Kidney epithelial cell (primary cell): ENCODE data around the gene RETREG2. TPM values are rescaled to one million over a fixed set of nuclear protein-coding genes. Genes with fewer than 3 reads are reported as not detected.
"Not testable (repeated sequence)": the region's sequence is repeated elsewhere in the genome, so short reads cannot be mapped to it uniquely, and the experiment has no call there.

Experiments
- DNase-seq: peaks from one replicate; pipeline ENCODE4 v3.0.0-alpha.2; 2010; ENCODE audit warnings: low read depth
- H3K27me3 ChIP-seq: 2 replicates; pipeline ENCODE4 v1.6.0; 2011; ENCODE audit warnings: low read length; ENCODE audit not compliant: control insufficient read depth, insufficient read depth
- H3K36me3 ChIP-seq: 2 replicates; pipeline ENCODE4 v1.5.1; 2011; ENCODE audit warnings: low read length; ENCODE audit not compliant: control insufficient read depth, insufficient read depth
- H3K4me3 ChIP-seq: 2 replicates; pipeline ENCODE4 v1.5.1; 2011; ENCODE audit warnings: low read depth, mild to moderate bottlenecking, control low read depth, low read length
- total RNA-seq: library from RNA; depleted of rRNA; stranded (reverse); fragments of >200 nt; gene quantifications from 2 replicates; pipeline ENCODE4 v1.2.3, GENCODE V29; 2015
- TF ChIP-seq, protein P1 (sequence below): IDR thresholded peaks from 2 replicates; pipeline ENCODE4 v1.5.1; 2011; ENCODE audit warnings: mild to moderate bottlenecking, moderate library complexity, low read length, control low read depth, inconsistent platforms; ENCODE audit not compliant: insufficient read depth, poor library complexity, severe bottlenecking

The RETREG2 gene
- total RNA-seq, 1 donor from 2014 or later = 111 TPM

DNA sequence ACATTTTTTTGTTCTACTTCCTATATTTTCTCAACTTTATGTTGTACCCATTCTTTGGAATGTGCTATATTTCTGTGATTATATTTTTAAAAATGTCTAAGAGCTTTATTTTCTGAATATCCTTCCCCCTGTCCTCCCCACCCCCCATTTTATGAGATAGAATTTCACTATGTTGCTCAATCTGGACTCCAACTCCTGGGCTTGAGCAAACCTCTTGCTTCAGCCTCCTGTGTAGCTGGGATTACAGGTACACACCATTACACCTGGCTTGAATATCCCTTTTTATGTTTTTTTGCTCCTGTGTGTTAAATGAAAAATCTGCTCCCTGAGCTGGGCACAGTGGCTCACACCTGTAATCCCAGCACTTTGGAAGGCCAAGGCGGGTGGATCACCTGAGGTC is 19.3 kb downstream of the RETREG2 start:
- no peak for DNase-seq
- Histone ChIP-seq H3K4me3 (no peak overlapping the region), H3K27me3 (no peaks in the 10 kb centered on the region), H3K36me3 (no peaks in the 10 kb centered on the region)
- TF ChIP-seq, protein P1, sequence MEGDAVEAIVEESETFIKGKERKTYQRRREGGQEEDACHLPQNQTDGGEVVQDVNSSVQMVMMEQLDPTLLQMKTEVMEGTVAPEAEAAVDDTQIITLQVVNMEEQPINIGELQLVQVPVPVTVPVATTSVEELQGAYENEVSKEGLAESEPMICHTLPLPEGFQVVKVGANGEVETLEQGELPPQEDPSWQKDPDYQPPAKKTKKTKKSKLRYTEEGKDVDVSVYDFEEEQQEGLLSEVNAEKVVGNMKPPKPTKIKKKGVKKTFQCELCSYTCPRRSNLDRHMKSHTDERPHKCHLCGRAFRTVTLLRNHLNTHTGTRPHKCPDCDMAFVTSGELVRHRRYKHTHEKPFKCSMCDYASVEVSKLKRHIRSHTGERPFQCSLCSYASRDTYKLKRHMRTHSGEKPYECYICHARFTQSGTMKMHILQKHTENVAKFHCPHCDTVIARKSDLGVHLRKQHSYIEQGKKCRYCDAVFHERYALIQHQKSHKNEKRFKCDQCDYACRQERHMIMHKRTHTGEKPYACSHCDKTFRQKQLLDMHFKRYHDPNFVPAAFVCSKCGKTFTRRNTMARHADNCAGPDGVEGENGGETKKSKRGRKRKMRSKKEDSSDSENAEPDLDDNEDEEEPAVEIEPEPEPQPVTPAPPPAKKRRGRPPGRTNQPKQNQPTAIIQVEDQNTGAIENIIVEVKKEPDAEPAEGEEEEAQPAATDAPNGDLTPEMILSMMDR = no peak

- no peaks in the 10 kb centered on the region for H3K27me3 ChIP-seq
- no peak overlapping the region for H3K4me3 ChIP-seq
- DNase-seq = no peak
- TF ChIP-seq, protein P1 = no peak
- H3K36me3 ChIP-seq = no peaks in the 10 kb centered on the region
These were observed 20.9 kb downstream of the RETREG2 start for GRCh38 chr2:219198974-219199373.

GRCh38 chr2:219199470-219200211 is 21.6 kb downstream of the RETREG2 start:
- Histone ChIP-seq H3K27me3 (no peaks in the 10 kb centered on the region), H3K4me3 (no peak overlapping the region), H3K36me3 (no peaks in the 10 kb centered on the region)
- DNase-seq = no peak
- TF ChIP-seq, protein P1 = no peak

GRCh38 chr2:219200502-219201326 is 22.6 kb downstream of the RETREG2 start:
- H3K4me3 ChIP-seq, H3K36me3 ChIP-seq, H3K27me3 ChIP-seq, DNase-seq: not testable (repeated sequence)

DNA sequence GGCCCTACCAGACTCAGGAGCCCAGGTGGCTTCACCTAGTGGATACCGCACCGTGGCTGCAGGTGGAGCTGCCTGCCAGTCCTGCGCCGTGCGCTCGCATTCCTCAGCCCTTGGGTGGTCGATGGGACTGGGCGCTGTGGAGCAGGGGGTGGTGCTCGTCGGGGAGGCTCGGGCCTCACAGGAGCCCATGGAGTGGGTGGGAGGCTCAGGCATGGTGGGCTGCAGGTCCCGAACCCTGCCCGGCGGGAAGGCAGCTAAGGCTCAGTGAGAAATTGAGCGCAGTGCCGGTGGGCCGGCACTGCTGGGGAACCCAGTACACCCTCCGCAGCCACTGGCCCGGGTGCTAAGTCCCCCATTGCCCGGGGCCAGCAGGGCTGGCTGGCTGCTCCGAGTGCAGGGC is 23.3 kb downstream of the RETREG2 start:
- not testable (repeated sequence) for H3K36me3 ChIP-seq, DNase-seq, H3K27me3 ChIP-seq, H3K4me3 ChIP-seq

- no peak for DNase-seq
- no peaks in the 10 kb centered on the region for H3K27me3 ChIP-seq
- TF ChIP-seq, protein P1 = no peak
- H3K4me3 ChIP-seq = no peak overlapping the region
- peaks cover 1% of the 10 kb centered on the region for H3K36me3 ChIP-seq
These were observed 26.5 kb downstream of the RETREG2 start for GRCh38 chr2:219204425-219205164.
